GM18868 (cell line): Measurements from ENCODE around the gene OR8I2.
"Not testable (repeated sequence)": the region's sequence is repeated elsewhere in the genome, so short reads cannot be mapped to it uniquely, and the experiment has no call there.

Source experiments
- ATAC-seq: cut with Tn5 transposase; IDR thresholded peaks from one replicate; pipeline ENCODE4 v1.9.1; 2021; ENCODE audit warnings: mild to moderate bottlenecking, moderate library complexity; ENCODE audit not compliant: unreplicated experiment

OR8I2 gene

GRCh38 chr11:56093008-56093407, at the start of gene OR8I2:
TSS of gene OR8I2 (plus strand) at chr11:56093308. CDS start at chr11:56093308, 0 bp downstream.
- no peak for ATAC-seq

GRCh38 chr11:56045538-56045937, 47.6 kb upstream of the OR8I2 start:
- ATAC-seq, result no peak

GRCh38 chr11:56048480-56048879, 44.6 kb upstream of the OR8I2 start:
- no peak for ATAC-seq

- ATAC-seq, result no peak
Observed at GRCh38 chr11:56049487-56049886, 43.6 kb upstream of the OR8I2 start.

GRCh38 chr11:56056366-56056765, 36.7 kb upstream of the OR8I2 start:
- not testable (repeated sequence) for ATAC-seq

GRCh38 chr11:56057661-56058237, 35.4 kb upstream of the OR8I2 start:
- not testable (repeated sequence) for ATAC-seq

GRCh38 chr11:56058260-56058780, 34.8 kb upstream of the OR8I2 start:
- not testable (repeated sequence) for ATAC-seq

GRCh38 chr11:56066980-56067379, 26.1 kb upstream of the OR8I2 start:
- ATAC-seq, result no peak

- ATAC-seq, result no peak
Observed at GRCh38 chr11:56089697-56090096, 3.4 kb upstream of the OR8I2 start.

- no peak for ATAC-seq
Observed at GRCh38 chr11:56103210-56103737, 10.2 kb downstream of the OR8I2 start, which contains the start of gene OR8H2. TSS of gene OR8H2 (plus strand) at chr11:56103687. CDS start at chr11:56105043, 1,356 bp downstream.

- no peak for ATAC-seq
Observed at GRCh38 chr11:56122073-56122472, 29.0 kb downstream of the OR8I2 start, which contains the start of gene OR8H3. TSS of gene OR8H3 (plus strand) at chr11:56122373. CDS start at chr11:56122373, 0 bp downstream.

- no peak for ATAC-seq
Observed at GRCh38 chr11:56140151-56140661, 47.1 kb downstream of the OR8I2 start, which contains the start of gene OR8J3. TSS of gene OR8J3 (minus strand) at chr11:56140201. CDS start at chr11:56137718, 2,483 bp downstream.

- not testable (repeated sequence) for ATAC-seq
Observed at GRCh38 chr11:56143681-56144080, 50.6 kb downstream of the OR8I2 start.
